Lung (tissue), 12 donors: Measurements from ENCODE around the gene LEAP2. TPM values are rescaled to one million over a fixed set of nuclear protein-coding genes. Genes with fewer than 3 reads are reported as not detected.

Experiments used
- ATAC-seq: fragments of 200-7000 bp; cut with Tn5 transposase; one replicate; pipeline ENCODE4 v1.9.1; 2020; ENCODE audit warnings: moderate number of reproducible peaks; ENCODE audit not compliant: insufficient read depth, low FRiP score
- DNase-seq, 3 donors: peaks; one replicate each; pipeline ENCODE4 v3.0.0-alpha.2; 2013 to 2017
- H3K27ac ChIP-seq, 2 donors: one replicate each; pipeline ENCODE4 v1.5.1; 2013; ENCODE audit warnings: mild to moderate bottlenecking in 2 of 2, moderate library complexity in 2 of 2, control low read depth in 1 of 2, inconsistent platforms in 1 of 2, low read depth in 1 of 2, low read length in 1 of 2
- H3K27me3 ChIP-seq, 3 donors: one replicate each; pipeline ENCODE4 v1.5.1; 2013; ENCODE audit warnings: low read length in 2 of 3; ENCODE audit not compliant: control insufficient read depth in 3 of 3, insufficient read depth in 3 of 3
- H3K36me3 ChIP-seq, 4 donors: one replicate each; pipeline ENCODE4 v1.5.1; 2013; ENCODE audit warnings: low read length in 4 of 4, mild to moderate bottlenecking in 1 of 4, moderate library complexity in 1 of 4; ENCODE audit not compliant: control insufficient read depth in 4 of 4, insufficient read depth in 4 of 4
- H3K4me1 ChIP-seq, 5 donors: one replicate each; pipeline ENCODE4 v1.5.1; 2013; ENCODE audit warnings: low read length in 5 of 5, mild to moderate bottlenecking in 2 of 5, moderate library complexity in 1 of 5; ENCODE audit not compliant: control insufficient read depth in 5 of 5, insufficient read depth in 5 of 5
- H3K4me3 ChIP-seq: one replicate; pipeline ENCODE4 v1.5.1; 2013; ENCODE audit warnings: mild to moderate bottlenecking, control low read depth, moderate library complexity
- H3K9ac ChIP-seq, 2 donors: one replicate each; pipeline ENCODE4 v1.5.1; 2013; ENCODE audit warnings: low read length in 2 of 2, control low read depth in 1 of 2; ENCODE audit not compliant: insufficient read depth in 1 of 2
- H3K9me3 ChIP-seq, 4 donors: one replicate each; pipeline ENCODE4 v1.5.1; 2013; ENCODE audit warnings: low read length in 3 of 4, mild to moderate bottlenecking in 1 of 4, moderate library complexity in 1 of 4; ENCODE audit not compliant: control insufficient read depth in 4 of 4, insufficient read depth in 3 of 4
- CTCF ChIP-seq: IDR thresholded peaks from 2 replicates; pipeline ENCODE4 v1.5.1; 2012; ENCODE audit warnings: mild to moderate bottlenecking; ENCODE audit errors: control extremely low read depth, extremely low read depth
- WGBS, 2 donors: extraction: QIAGEN DNeasy Blood & Tissue Kit; methylation state at CpG; one replicate each; pipeline ENCODE4 v1.1.7; 2013; 5-methylcytosine and 5-hydroxymethylcytosine counted together
- polyA plus RNA-seq, 2 donors: library from polyadenylated mRNA; stranded (reverse); fragments of 200-250 nt; gene quantifications; one replicate each; pipeline ENCODE4 v1.2.1, GENCODE V29; 2013
- total RNA-seq, 2 donors: library from RNA; depleted of rRNA in 1 of 2; stranded (reverse); fragments of >200 nt in 1 of 2; gene quantifications; one replicate each; pipeline ENCODE4 v1.2.1, GENCODE V29; 2014 to 2021
- donor health status: control.
- donor health status: control.
- donor health status: Bipolar disorder and iron deficiency.
- donor health status: healthy.
- donor health status: DM: yes; HTN: yes; CAD: no.

Gene LEAP2
- total and polyA plus RNA-seq, 4 donors, result 0.50 to 3.1 (median 1.3) TPM

GRCh38 chr5:132868754-132869153, 4.7 kb upstream of the LEAP2 start:
- Histone ChIP-seq H3K4me1 (peaks cover 0 to 13% (median 10%) of the 10 kb centered on the region in 5 donors), H3K36me3 (peaks cover 9 to 16% (median 11%) of the 10 kb centered on the region in 4 donors), H3K9ac (no peak overlapping the region), H3K27ac (no peak overlapping the region), H3K4me3 (no peak overlapping the region), H3K27me3 (no peaks in the 10 kb centered on the region), H3K9me3 (no peaks in the 10 kb centered on the region)
- ATAC-seq (no peak), DNase-seq (no peak)
- no peak for TF ChIP-seq CTCF
- WGBS, 2 donors, result 91 to 93% methylated on average over 4 of the region's 4 CpGs

- Histone ChIP-seq H3K4me1 (peaks cover 0 to 11% (median 7%) of the 10 kb centered on the region in 5 donors), H3K9me3 (no peaks in the 10 kb centered on the region)
Measured at GRCh38 chr5:132870801-132871200, 2.7 kb upstream of the LEAP2 start.

GRCh38 chr5:132871459-132872284, 1.8 kb upstream of the LEAP2 start:
- H3K27me3 ChIP-seq, result no peaks in the 10 kb centered on the region
- TF ChIP-seq CTCF, result no peak
- WGBS, 2 donors, result 87 to 88% methylated on average over 5 of the region's 5 CpGs
- peaks cover 11 to 16% (median 12%) of the 10 kb centered on the region in 4 donors for H3K36me3 ChIP-seq
- no peak for DNase-seq
- H3K4me1 ChIP-seq, result peaks cover 0 to 17% (median 7%) of the 10 kb centered on the region in 5 donors
- no peaks in the 10 kb centered on the region for H3K9me3 ChIP-seq
- no peak for ATAC-seq
- H3K4me3 ChIP-seq, result no peak overlapping the region
- no peak overlapping the region for H3K9ac ChIP-seq
- peak overlapping the region; percentile 1 to 38 for H3K27ac ChIP-seq

More at GRCh38 chr5:132870801-132871200, 2.7 kb upstream of the LEAP2 start:
- Histone ChIP-seq H3K27me3 (no peaks in the 10 kb centered on the region), H3K9ac (no peak overlapping the region), H3K27ac (peak overlapping the region in 1 of 2 donors; percentile 1), H3K36me3 (peaks cover 9 to 16% (median 12%) of the 10 kb centered on the region in 4 donors), H3K4me3 (no peak overlapping the region)
- no peak for DNase-seq
- no peak for TF ChIP-seq CTCF
- ATAC-seq, result no peak
- WGBS, 2 donors, result 83 to 91% methylated on average over 2 of the region's 2 CpGs
